Mucosa of descending colon (tissue), 3 donors: ENCODE data around the gene FHAD1. TPM values are rescaled to one million over a fixed set of nuclear protein-coding genes. Genes with fewer than 3 reads are reported as not detected.
A peak's percentile ranks its signal among the peaks of the same experiment; 100 is the strongest.

ENCODE experiments used
- ATAC-seq: fragments of 200-7000 bp; cut with Tn5 transposase; one replicate; pipeline ENCODE4 v1.9.1; 2020; ENCODE audit warnings: mild to moderate bottlenecking, moderate library complexity
- DNase-seq, 3 donors: peaks; one replicate each; pipeline ENCODE4 v3.0.0-alpha.2; 2020
- H3K36me3 ChIP-seq: fragments of 200-600 bp; one replicate; pipeline ENCODE4 v1.8.0; 2021; ENCODE audit warnings: low read depth, mild to moderate bottlenecking
- H3K4me1 ChIP-seq: fragments of 200-600 bp; one replicate; pipeline ENCODE4 v1.8.0; 2021; ENCODE audit warnings: low read depth, mild to moderate bottlenecking
- H3K4me3 ChIP-seq: fragments of 200-600 bp; one replicate; pipeline ENCODE4 v1.8.0; 2021; ENCODE audit warnings: mild to moderate bottlenecking
- H3K9me3 ChIP-seq: fragments of 200-600 bp; one replicate; pipeline ENCODE4 v1.8.0; 2021; ENCODE audit warnings: mild to moderate bottlenecking
- CTCF ChIP-seq: fragments of 200-600 bp; IDR thresholded peaks from one replicate; pipeline ENCODE4 v1.8.0; 2022; ENCODE audit warnings: antibody characterized with exemption, mild to moderate bottlenecking
- intact Hi-C, 2 donors: fragments of 100-400 bp; cut with DNase I in 1 of 2; cut with micrococcal nuclease in 1 of 2; formaldehyde crosslinking; loops; one replicate each; pipeline versions ENCODE4 v1.11.0 to v1.11.1; 2022; cut with DNase I, micrococcal nuclease
- total RNA-seq, 3 donors: library from RNA; stranded (reverse); fragmentation: NEBNext Ultra II Directional in 2 of 3; extraction: Animal tissue kit (Norgen Biotek cat#: 25700) in 2 of 3; gene quantifications; one replicate each; pipeline versions ENCODE4 v1.2.1 to v1.2.4, GENCODE V29; 2021 to 2023
- donor health status: DM: no; HTN: no; CAD: no; lungs with moderate emphysema.
- donor health status: DM: no; HTN: no; CAD: no.
- donor health status: DM: no; HTN: yes; CAD: no.

The FHAD1 gene
- total RNA-seq, 3 donors from 2014 or later = 0.89 to 1.9 (median 0.99) TPM

GRCh38 chr1:15344800-15345704, 98.0 kb downstream of the FHAD1 start:
- Histone ChIP-seq H3K9me3 (no peaks in the 10 kb centered on the region), H3K36me3 (no peaks in the 10 kb centered on the region), H3K4me3 (no peak overlapping the region), H3K4me1 (peaks cover 27% of the 10 kb centered on the region)
- TF ChIP-seq CTCF = no peak
- DNase-seq = peak in 1 of 3 donors; percentile 44
- ATAC-seq = no peak
- intact Hi-C loops = no loop called here

GRCh38 chr1:15345705-15346345, 98.8 kb downstream of the FHAD1 start:
- TF ChIP-seq CTCF = no peak
- ATAC-seq = peak; percentile 69
- intact Hi-C loops = no loop called here
- peaks cover 25% of the 10 kb centered on the region for H3K4me1 ChIP-seq
- peak; percentile 66 to 86 (median 66) for DNase-seq
- H3K4me3 ChIP-seq = no peak overlapping the region
- no peaks in the 10 kb centered on the region for H3K36me3 ChIP-seq
- no peaks in the 10 kb centered on the region for H3K9me3 ChIP-seq

- intact Hi-C loops = no loop called here
- no peaks in the 10 kb centered on the region for H3K36me3 ChIP-seq
- no peak overlapping the region for H3K4me3 ChIP-seq
- ATAC-seq = no peak
- peaks cover 26% of the 10 kb centered on the region for H3K4me1 ChIP-seq
- TF ChIP-seq CTCF = no peak
- H3K9me3 ChIP-seq = no peaks in the 10 kb centered on the region
- no peak for DNase-seq
Measured at GRCh38 chr1:15346346-15347030, 99.5 kb downstream of the FHAD1 start.

GRCh38 chr1:15347182-15347581, 100.2 kb downstream of the FHAD1 start:
- Histone ChIP-seq H3K9me3 (no peaks in the 10 kb centered on the region), H3K4me1 (peaks cover 25% of the 10 kb centered on the region), H3K36me3 (no peaks in the 10 kb centered on the region), H3K4me3 (no peak overlapping the region)
- intact Hi-C loops = no loop called here
- DNase-seq (peak in 1 of 3 donors; percentile 15), ATAC-seq (no peak)
- no peak for TF ChIP-seq CTCF

- intact Hi-C loops = no loop called here
- DNase-seq (peak in 1 of 3 donors; percentile 27), ATAC-seq (no peak)
- Histone ChIP-seq H3K36me3 (no peaks in the 10 kb centered on the region), H3K9me3 (no peaks in the 10 kb centered on the region), H3K4me1 (peaks cover 28% of the 10 kb centered on the region), H3K4me3 (no peak overlapping the region)
- no peak for TF ChIP-seq CTCF
Measured at GRCh38 chr1:15348648-15349047, 101.6 kb downstream of the FHAD1 start.
